ENCODE measurements around the gene ARHGAP18. TPM values are rescaled to one million over a fixed set of nuclear protein-coding genes. Genes with fewer than 3 reads are reported as not detected.
A peak's percentile ranks its signal among the peaks of the same experiment; 100 is the strongest.

ARHGAP18 gene
- total RNA-seq, 4 donors from 2014 or later = 5.2 to 9.2 (median 6.5) TPM

DNA sequence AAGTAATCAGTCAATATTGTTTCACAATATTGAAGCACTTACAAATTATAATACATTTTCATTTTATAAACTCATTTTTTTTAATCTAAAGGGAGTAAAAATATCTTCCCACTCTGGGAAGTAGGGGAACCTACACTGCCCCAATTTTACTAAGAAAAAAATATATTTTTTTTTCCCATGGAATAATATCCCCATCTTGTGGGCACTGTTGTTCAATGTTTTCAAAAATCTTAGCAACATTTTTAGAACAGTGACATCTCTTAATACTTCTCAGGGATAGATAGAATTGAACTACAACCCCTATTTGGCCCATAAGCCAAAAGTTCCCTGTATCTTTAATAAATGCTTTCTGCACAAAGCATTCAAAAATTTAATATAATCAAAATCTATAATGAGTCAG lies 42.9 kb downstream of the ARHGAP18 start:
- Histone ChIP-seq H3K4me3 (no peak overlapping the region), H3K4me1 (peaks cover 24 to 43% of the 10 kb centered on the region in 2 donors), H3K9me3 (no peaks in the 10 kb centered on the region), H3K27ac (no peak overlapping the region), H3K36me3 (no peaks in the 10 kb centered on the region), H3K27me3 (no peaks in the 10 kb centered on the region)
- in situ Hi-C loops (cut with MboI; ENCODE audit: low sequenced_read_pairs in 4 of 4) (no loop called here), intact Hi-C loops (cut with DNase I; ENCODE audit: low total_unique reads) (no loop called here)
- no peak for ATAC-seq
- no peak for DNase-seq
- TF ChIP-seq, protein P1, sequence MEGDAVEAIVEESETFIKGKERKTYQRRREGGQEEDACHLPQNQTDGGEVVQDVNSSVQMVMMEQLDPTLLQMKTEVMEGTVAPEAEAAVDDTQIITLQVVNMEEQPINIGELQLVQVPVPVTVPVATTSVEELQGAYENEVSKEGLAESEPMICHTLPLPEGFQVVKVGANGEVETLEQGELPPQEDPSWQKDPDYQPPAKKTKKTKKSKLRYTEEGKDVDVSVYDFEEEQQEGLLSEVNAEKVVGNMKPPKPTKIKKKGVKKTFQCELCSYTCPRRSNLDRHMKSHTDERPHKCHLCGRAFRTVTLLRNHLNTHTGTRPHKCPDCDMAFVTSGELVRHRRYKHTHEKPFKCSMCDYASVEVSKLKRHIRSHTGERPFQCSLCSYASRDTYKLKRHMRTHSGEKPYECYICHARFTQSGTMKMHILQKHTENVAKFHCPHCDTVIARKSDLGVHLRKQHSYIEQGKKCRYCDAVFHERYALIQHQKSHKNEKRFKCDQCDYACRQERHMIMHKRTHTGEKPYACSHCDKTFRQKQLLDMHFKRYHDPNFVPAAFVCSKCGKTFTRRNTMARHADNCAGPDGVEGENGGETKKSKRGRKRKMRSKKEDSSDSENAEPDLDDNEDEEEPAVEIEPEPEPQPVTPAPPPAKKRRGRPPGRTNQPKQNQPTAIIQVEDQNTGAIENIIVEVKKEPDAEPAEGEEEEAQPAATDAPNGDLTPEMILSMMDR (IDR thresholded peaks at IDR 0.05 in 4 of 5, conservative IDR thresholded peaks at IDR 0.05 in 1 of 5) = no peak
- TF ChIP-seq POLR2A (IDR thresholded peaks at IDR 0.05) = no peak

DNA sequence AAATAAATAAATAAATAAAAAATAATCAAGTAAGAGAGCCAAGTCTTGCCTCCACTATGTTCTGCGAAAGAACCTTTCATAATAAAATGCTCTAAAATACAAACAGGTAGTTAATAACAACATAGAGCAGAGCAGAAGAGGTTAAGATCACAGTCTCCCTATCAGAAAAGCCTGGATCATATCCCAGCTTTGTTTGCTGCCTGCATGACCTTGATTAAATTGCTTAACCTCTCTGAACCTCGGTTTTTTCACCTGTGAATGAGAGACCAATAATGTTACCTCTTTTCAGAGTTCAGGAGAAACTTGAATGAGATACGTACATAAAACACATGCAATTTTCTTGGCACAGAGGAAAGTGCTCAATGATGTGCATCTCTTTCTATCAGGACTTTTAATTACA lies 44.4 kb downstream of the ARHGAP18 start:
- no peak overlapping the region for H3K27ac ChIP-seq
- H3K27me3 ChIP-seq = no peaks in the 10 kb centered on the region
- ATAC-seq (no peak), DNase-seq (no peak)
- TF ChIP-seq, protein P1 (IDR thresholded peaks at IDR 0.05 in 4 of 5, conservative IDR thresholded peaks at IDR 0.05 in 1 of 5) = no peak
- TF ChIP-seq POLR2A (IDR thresholded peaks at IDR 0.05) = no peak
- H3K36me3 ChIP-seq = no peaks in the 10 kb centered on the region
- H3K9me3 ChIP-seq = no peaks in the 10 kb centered on the region
- no peak overlapping the region for H3K4me3 ChIP-seq
- intact Hi-C loops (cut with DNase I; ENCODE audit: low total_unique reads) = no loop called here
- in situ Hi-C loops (cut with MboI; ENCODE audit: low sequenced_read_pairs in 4 of 4) = no loop called here
- H3K4me1 ChIP-seq = peaks cover 37 to 41% of the 10 kb centered on the region in 2 donors

DNA sequence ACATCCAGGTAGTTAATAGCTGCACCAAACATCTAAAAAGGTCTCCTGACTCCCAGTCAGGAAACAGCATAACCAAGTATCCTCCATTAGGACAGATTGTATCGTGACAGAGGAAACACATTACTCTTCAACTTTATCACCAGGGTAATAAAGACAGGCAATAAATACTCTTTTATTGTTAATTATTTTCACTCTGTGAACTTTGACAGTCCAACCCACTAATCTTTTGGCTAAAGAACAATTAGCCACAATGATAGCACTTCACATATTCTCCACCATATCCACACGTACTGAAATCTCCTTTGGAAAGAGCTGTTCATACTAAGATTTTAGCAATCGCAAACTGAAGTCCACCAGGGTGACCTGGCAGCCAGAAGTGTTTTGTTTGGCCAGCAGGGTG lies 46.4 kb downstream of the ARHGAP18 start:
- Histone ChIP-seq H3K4me1 (peaks cover 43 to 46% of the 10 kb centered on the region in 2 donors), H3K4me3 (no peak overlapping the region), H3K27ac (peak overlapping the region in 2 of 4 donors; percentile 61 to 68), H3K36me3 (no peaks in the 10 kb centered on the region), H3K9me3 (no peaks in the 10 kb centered on the region), H3K27me3 (no peaks in the 10 kb centered on the region)
- intact Hi-C loops (cut with DNase I; ENCODE audit: low total_unique reads) = loop anchor here (5.0 kb wide), 1 partner anchor 64 kb away; no protein-coding TSS in a partner anchor
- ATAC-seq (no peak), DNase-seq (no peak)
- in situ Hi-C loops (cut with MboI; ENCODE audit: low sequenced_read_pairs in 4 of 4) = no loop called here
- TF ChIP-seq, protein P1 (IDR thresholded peaks at IDR 0.05 in 4 of 5, conservative IDR thresholded peaks at IDR 0.05 in 1 of 5) = no peak
- no peak for TF ChIP-seq POLR2A (IDR thresholded peaks at IDR 0.05)

DNA sequence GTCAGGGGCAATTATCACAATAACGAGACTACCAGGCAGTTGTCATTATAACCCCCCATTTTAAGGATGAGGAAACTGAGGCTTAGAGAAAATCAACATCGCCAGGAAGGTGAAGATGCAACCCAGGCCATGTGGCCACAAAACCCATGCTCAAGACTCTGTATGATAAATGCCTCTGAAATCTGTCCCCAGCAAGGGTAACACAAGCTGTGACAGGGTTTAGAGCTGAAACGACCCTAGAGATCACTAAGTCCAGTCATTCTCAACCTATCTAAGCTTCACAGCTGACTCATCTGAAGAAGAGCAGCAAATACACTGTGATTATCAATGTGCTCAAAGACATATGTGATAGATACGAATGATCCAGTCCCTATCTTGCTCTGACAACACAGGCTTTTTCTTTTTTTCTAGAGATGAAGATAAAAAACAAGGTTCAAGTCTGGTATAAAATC lies 47.0 kb downstream of the ARHGAP18 start:
- no peak for TF ChIP-seq POLR2A (IDR thresholded peaks at IDR 0.05)
- TF ChIP-seq, protein P1 (IDR thresholded peaks at IDR 0.05 in 4 of 5, conservative IDR thresholded peaks at IDR 0.05 in 1 of 5) = no peak
- H3K27me3 ChIP-seq = no peaks in the 10 kb centered on the region
- intact Hi-C loops (cut with DNase I; ENCODE audit: low total_unique reads) = loop anchor here (5.0 kb wide), 1 partner anchor 64 kb away; no protein-coding TSS in a partner anchor
- in situ Hi-C loops (cut with MboI; ENCODE audit: low sequenced_read_pairs in 4 of 4) = no loop called here
- peak overlapping the region in 2 of 4 donors; percentile 61 to 68 for H3K27ac ChIP-seq
- no peak for DNase-seq
- ATAC-seq = no peak
- peaks cover 41 to 42% of the 10 kb centered on the region in 2 donors for H3K4me1 ChIP-seq
- no peaks in the 10 kb centered on the region for H3K9me3 ChIP-seq
- no peaks in the 10 kb centered on the region for H3K36me3 ChIP-seq
- no peak overlapping the region for H3K4me3 ChIP-seq

DNA sequence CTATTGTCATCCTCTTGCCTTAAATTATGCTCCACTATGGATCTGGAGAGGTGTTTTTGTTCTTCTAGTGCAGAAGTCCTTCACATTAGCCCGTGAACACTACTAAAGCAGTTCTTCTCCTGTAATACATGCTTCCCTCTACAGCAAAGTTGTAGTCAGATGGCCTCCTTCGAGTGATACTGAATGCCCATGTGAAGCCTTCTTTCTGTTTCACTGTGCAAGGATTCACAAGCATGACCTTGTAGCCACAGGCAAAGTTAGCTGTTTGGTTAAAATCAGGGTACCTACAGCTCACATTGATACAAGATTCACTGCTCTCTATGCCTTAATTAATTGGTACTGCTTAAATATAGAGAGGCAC lies 47.6 kb downstream of the ARHGAP18 start:
- Histone ChIP-seq H3K36me3 (no peaks in the 10 kb centered on the region), H3K4me3 (no peak overlapping the region), H3K27me3 (no peaks in the 10 kb centered on the region), H3K27ac (peak overlapping the region in 2 of 4 donors; percentile 61 to 68), H3K9me3 (no peaks in the 10 kb centered on the region), H3K4me1 (peaks cover 35 to 39% of the 10 kb centered on the region in 2 donors)
- DNase-seq (no peak), ATAC-seq (no peak)
- in situ Hi-C loops (cut with MboI; ENCODE audit: low sequenced_read_pairs in 4 of 4) (no loop called here), intact Hi-C loops (cut with DNase I; ENCODE audit: low total_unique reads) (loop anchor here (5.0 kb wide), 1 partner anchor 65 kb away; no protein-coding TSS in a partner anchor)
- TF ChIP-seq, protein P1 (IDR thresholded peaks at IDR 0.05 in 4 of 5, conservative IDR thresholded peaks at IDR 0.05 in 1 of 5) = no peak

Data from gastrocnemius medialis (tissue), 4 donors.